SJCRH30 (cell line): ENCODE data around the gene AKNAD1. TPM values are rescaled to one million over a fixed set of nuclear protein-coding genes. Genes with fewer than 3 reads are reported as not detected.
A peak's percentile ranks its signal among the peaks of the same experiment; 100 is the strongest.

Experiments used
- DNase-seq, 2 experiments: peaks; one replicate each; pipeline ENCODE4 v3.0.0-alpha.2; 2015 to 2020
- H3K27ac ChIP-seq: fragments of 250-450 bp; sonication (Bioruptor Pico); 2 replicates; pipeline ENCODE4 v1.5.1; 2020; ENCODE audit warnings: mild to moderate bottlenecking, moderate library complexity
- H3K27me3 ChIP-seq: fragments of 250-450 bp; sonication (Bioruptor Pico); 2 replicates; pipeline ENCODE4 v1.5.1; 2020; ENCODE audit warnings: mild to moderate bottlenecking, moderate library complexity
- H3K36me3 ChIP-seq: fragments of 250-450 bp; sonication (Bioruptor Pico); 2 replicates; pipeline ENCODE4 v1.5.1; 2020; ENCODE audit warnings: mild to moderate bottlenecking, moderate library complexity
- H3K4me1 ChIP-seq: fragments of 250-450 bp; sonication (Bioruptor Pico); 2 replicates; pipeline ENCODE4 v1.5.1; 2020; ENCODE audit warnings: mild to moderate bottlenecking, moderate library complexity
- H3K4me3 ChIP-seq: fragments of 250-450 bp; sonication (Bioruptor Pico); 2 replicates; pipeline ENCODE4 v1.5.1; 2020; ENCODE audit warnings: mild to moderate bottlenecking, moderate library complexity
- H3K9me3 ChIP-seq: fragments of 250-450 bp; sonication (Bioruptor Pico); replicated peaks from 2 replicates; pipeline ENCODE4 v1.5.1; 2020; ENCODE audit warnings: mild to moderate bottlenecking, moderate library complexity
- total RNA-seq: library from RNA; depleted of rRNA; stranded (reverse); fragments of >200 nt; shearing (Covaris generic); gene quantifications from 2 replicates; pipeline ENCODE4 v1.2.3, GENCODE V29; 2014

The AKNAD1 gene
- total RNA-seq, 1 experiment from 2014 or later = 0.87 TPM

DNA sequence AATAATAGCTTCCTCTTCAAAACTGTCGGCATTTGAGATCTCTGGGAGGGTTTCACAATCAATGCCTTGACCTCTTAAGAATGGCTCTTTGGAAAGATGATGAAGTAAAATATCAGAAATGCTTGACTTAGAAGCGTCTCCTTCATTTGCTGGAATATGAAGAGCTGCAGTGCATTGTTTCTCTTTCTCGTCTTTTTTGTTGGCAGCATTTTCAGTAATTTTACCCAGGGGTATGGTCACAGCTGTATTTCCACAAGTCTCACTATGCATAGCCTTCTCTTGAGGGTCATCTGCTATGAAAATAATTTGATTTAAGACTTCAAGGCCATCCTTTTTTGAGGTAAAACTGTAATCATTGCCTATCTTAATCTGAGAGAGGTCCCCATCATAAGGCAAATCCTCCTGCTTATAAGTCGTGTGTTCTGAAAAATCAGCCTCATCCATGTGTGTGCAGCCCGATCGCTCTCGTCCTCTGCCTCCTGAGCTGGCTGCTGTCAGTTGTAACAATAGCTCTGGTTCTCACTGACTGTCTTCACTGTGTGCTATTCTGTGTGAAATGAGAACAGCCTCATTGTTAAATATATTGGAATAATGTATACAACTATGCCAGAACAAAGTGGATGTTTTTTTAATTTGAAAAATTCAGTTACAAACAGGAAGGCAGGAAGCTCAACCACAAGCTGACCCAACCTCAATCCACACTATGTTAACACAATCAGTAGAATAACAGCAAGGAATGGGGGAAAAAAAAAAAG lies 4.5 kb downstream of the AKNAD1 start:
- 0 out of 2 replicates have a peak, but pooled peaks cover 5% of the 10 kb centered on the region for H3K27me3 ChIP-seq
- DNase-seq = no peak
- no peak overlapping the region for H3K4me3 ChIP-seq

GRCh38 chr1:108851567-108851966 lies 5.3 kb downstream of the AKNAD1 start:
- Histone ChIP-seq H3K27ac (no peak overlapping the region), H3K9me3 (no peaks in the 10 kb centered on the region), H3K27me3 (0 out of 2 replicates have a peak, but pooled peaks cover 5% of the 10 kb centered on the region), H3K36me3 (no peaks in the 10 kb centered on the region), H3K4me3 (no peak overlapping the region), H3K4me1 (no peaks in the 10 kb centered on the region)
- no peak for DNase-seq

More for the DNA sequence above, 4.5 kb downstream of the AKNAD1 start:
- Histone ChIP-seq H3K9me3 (no peaks in the 10 kb centered on the region), H3K27ac (no peak overlapping the region), H3K4me1 (no peaks in the 10 kb centered on the region), H3K36me3 (no peaks in the 10 kb centered on the region)

GRCh38 chr1:108850929-108851328 lies 6.0 kb downstream of the AKNAD1 start:
- H3K27me3 ChIP-seq = 0 out of 2 replicates have a peak, but pooled peaks cover 5% of the 10 kb centered on the region
- DNase-seq = no peak
- H3K36me3 ChIP-seq = no peaks in the 10 kb centered on the region
- H3K4me1 ChIP-seq = no peaks in the 10 kb centered on the region
- H3K4me3 ChIP-seq = no peak overlapping the region
- no peaks in the 10 kb centered on the region for H3K9me3 ChIP-seq
- H3K27ac ChIP-seq = no peak overlapping the region

DNA sequence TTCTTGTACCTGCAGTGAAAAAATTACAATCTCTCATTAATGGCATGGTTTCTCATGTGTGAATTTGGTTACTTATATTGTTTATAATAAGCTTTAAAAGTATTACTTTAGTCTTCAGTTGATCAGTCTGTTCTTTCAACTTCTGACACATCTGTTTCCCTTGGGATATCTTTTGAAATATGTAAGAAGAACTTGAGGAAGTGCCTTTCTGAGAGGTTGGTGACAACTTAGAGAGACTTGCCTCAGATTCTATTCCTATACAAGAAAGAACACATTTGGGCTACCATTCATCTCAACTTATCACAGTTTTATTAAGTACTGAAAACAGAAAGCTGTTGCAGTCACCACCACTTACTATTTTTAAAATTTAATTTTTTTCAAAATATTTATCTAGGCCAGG lies 8.1 kb downstream of the AKNAD1 start:
- Histone ChIP-seq H3K4me3 (no peak overlapping the region), H3K27ac (no peak overlapping the region), H3K4me1 (no peaks in the 10 kb centered on the region), H3K36me3 (no peaks in the 10 kb centered on the region), H3K9me3 (no peaks in the 10 kb centered on the region), H3K27me3 (0 out of 2 replicates have a peak, but pooled peaks cover 5% of the 10 kb centered on the region)
- DNase-seq = no peak

DNA sequence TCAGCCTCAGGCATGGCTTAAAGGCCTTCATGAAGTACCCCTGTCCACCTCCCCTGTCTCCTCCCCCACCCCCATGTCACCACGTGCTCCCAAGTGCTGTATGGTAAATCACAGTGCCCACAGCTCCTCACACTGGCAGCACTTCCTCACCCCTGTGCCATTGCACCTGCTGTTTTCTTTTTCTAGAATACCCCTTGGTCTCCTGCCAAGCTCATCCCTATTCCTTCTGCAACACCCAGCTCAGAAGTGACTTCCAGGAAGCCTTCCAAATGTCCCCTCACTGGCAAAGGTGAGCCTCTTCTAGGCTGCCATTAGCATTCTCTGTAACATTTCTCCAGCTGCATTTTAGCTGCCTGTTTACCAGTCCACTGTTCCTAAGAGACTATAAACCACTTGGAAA lies 9.4 kb downstream of the AKNAD1 start:
- no peaks in the 10 kb centered on the region for H3K36me3 ChIP-seq
- no peak for DNase-seq

GRCh38 chr1:108845991-108846390 lies 10.9 kb downstream of the AKNAD1 start:
- Histone ChIP-seq H3K27ac (no peak overlapping the region), H3K36me3 (no peaks in the 10 kb centered on the region), H3K4me1 (no peaks in the 10 kb centered on the region), H3K4me3 (no peak overlapping the region), H3K9me3 (no peaks in the 10 kb centered on the region), H3K27me3 (0 out of 2 replicates have a peak, but pooled peaks cover 4% of the 10 kb centered on the region)
- no peak for DNase-seq

More for the DNA sequence above, 9.4 kb downstream of the AKNAD1 start:
- H3K27me3 ChIP-seq = 0 out of 2 replicates have a peak, but pooled peaks cover 5% of the 10 kb centered on the region
- no peak overlapping the region for H3K27ac ChIP-seq
- H3K4me3 ChIP-seq = no peak overlapping the region
- H3K9me3 ChIP-seq = no peaks in the 10 kb centered on the region
- no peaks in the 10 kb centered on the region for H3K4me1 ChIP-seq

DNA sequence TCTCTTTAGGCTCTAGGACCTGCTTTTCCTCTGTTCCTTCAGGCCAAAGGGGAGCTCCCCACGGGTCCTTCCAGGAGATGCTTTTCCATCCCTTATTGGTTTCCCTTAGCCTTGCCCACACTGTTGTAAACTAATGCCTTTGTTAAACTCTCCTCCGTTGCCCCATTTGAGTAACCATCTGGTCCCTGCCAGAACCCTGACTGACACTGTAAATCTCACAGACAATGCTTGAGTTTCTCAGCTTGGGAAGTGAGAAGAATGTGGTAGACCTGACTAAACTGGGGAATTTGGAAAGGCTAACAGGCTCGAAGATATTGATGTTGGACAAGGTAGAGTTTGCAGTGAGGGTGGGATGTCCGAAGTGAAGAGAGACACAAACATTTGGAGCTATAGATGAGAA lies 11.4 kb downstream of the AKNAD1 start:
- H3K27me3 ChIP-seq = no peaks in the 10 kb centered on the region
- H3K4me3 ChIP-seq = no peak overlapping the region
- H3K4me1 ChIP-seq = no peaks in the 10 kb centered on the region
- no peak overlapping the region for H3K27ac ChIP-seq
- H3K36me3 ChIP-seq = no peaks in the 10 kb centered on the region
- H3K9me3 ChIP-seq = no peaks in the 10 kb centered on the region
- no peak for DNase-seq

DNA sequence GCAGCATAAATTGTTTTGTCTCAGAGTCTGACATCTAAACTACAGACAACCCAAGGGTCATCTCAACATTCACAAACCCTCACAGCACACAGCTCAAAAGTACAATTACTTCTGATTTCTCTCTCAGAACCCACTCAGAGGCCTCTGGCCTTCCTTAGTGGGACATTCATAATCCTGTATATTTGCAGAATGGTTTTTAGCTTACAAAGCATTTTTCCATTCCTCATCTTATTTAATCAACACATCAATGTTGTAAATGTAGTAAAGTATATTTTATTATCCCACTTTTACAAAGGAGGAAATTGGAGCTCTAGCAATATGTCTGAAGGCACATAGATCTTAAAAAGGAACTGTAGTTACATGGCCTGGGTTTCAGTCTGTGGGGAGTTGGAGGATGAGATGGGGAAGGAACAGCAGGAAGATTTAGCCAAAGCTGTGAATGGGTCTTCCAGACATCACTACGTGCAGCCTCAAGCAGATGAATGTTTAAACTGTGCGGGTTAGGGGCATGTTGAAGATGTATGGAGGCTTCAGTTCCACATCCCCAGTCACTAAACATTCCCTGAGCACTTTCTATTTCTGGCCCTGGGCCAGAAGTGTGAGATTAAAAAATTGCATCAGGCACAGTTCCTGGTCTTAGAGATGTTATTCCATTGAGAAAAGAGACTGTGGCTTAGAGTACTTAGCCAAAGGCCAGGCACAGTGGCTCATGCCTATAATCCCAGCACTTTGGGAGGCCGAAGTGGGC lies 13.3 kb downstream of the AKNAD1 start:
- DNase-seq = no peak
- Histone ChIP-seq H3K27ac (no peak overlapping the region), H3K27me3 (no peaks in the 10 kb centered on the region), H3K4me3 (no peak overlapping the region), H3K9me3 (no peaks in the 10 kb centered on the region), H3K4me1 (no peaks in the 10 kb centered on the region), H3K36me3 (no peaks in the 10 kb centered on the region)

GRCh38 chr1:108842525-108843181 lies 14.2 kb downstream of the AKNAD1 start:
- Histone ChIP-seq H3K4me3 (no peak overlapping the region), H3K4me1 (no peaks in the 10 kb centered on the region), H3K27me3 (no peaks in the 10 kb centered on the region), H3K27ac (no peak overlapping the region), H3K36me3 (no peaks in the 10 kb centered on the region), H3K9me3 (no peaks in the 10 kb centered on the region)
- DNase-seq = no peak

DNA sequence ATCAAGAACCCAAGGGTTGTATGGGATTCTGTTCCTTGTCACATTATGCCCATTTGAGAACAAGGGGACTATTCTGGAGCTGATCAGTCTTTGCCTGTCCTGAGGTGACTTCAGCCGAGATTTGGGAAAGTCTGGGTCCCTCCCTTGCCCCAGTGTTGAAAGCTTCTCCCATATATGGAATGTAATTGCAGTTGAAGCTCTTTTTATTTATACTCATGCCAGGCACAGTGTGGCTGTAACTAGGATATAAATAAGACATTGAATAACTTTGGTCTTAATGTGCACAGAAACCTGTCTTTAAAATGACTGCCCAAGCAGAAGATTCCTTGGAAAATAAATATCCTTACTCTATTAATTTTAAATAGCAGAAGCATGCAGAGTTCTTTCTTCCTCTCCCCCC lies 15.2 kb downstream of the AKNAD1 start:
- no peak overlapping the region for H3K27ac ChIP-seq
- H3K4me1 ChIP-seq = no peaks in the 10 kb centered on the region

DNA sequence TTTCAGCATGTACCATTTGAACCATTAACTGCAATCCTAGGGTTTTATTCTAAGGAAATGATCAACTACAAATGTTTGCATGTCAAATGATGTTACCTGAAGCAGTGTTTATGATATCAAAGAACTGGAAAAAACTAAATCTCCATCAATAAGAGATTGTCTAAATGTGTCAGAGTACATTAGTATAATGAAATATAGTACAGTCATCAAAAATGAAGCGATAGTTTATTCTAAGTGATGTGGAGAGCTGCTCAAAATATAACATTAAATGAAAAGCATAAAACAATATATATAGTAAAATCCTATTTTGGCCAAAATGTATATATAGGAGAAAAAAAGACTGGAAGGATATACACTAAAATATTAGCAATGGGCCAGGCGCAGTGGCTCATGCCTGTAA lies 24.0 kb downstream of the AKNAD1 start:
- no peak overlapping the region for H3K27ac ChIP-seq
- H3K27me3 ChIP-seq = no peaks in the 10 kb centered on the region
- H3K36me3 ChIP-seq = no peaks in the 10 kb centered on the region
- no peak overlapping the region for H3K4me3 ChIP-seq
- H3K9me3 ChIP-seq = no peaks in the 10 kb centered on the region
- H3K4me1 ChIP-seq = peaks cover 26% of the 10 kb centered on the region
- no peak for DNase-seq

More for the DNA sequence above, 15.2 kb downstream of the AKNAD1 start:
- DNase-seq = no peak
- H3K27me3 ChIP-seq = no peaks in the 10 kb centered on the region
- no peaks in the 10 kb centered on the region for H3K36me3 ChIP-seq
- no peaks in the 10 kb centered on the region for H3K9me3 ChIP-seq
- H3K4me3 ChIP-seq = no peak overlapping the region

DNA sequence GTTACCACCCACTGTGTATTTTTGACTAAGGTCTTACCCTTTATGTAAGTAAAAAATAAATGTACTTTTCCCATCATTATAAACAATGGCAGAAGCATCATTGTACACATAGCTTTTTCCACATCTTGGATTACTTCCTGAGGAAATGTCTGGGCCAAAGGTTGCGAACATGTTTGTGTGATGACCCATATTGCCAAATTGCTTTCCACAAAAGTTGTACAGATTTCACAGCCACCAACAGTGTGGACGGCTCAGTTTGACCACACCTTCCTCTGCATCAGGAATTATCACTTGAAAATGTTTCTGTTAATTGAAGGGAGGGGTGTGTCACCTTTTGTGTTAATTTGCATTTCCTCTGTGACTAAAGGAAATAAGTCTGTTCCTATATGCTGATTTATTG lies 25.7 kb downstream of the AKNAD1 start:
- DNase-seq = no peak
- Histone ChIP-seq H3K27ac (peak overlapping the region; percentile 52), H3K36me3 (no peaks in the 10 kb centered on the region), H3K27me3 (no peaks in the 10 kb centered on the region), H3K4me1 (peaks cover 27% of the 10 kb centered on the region), H3K9me3 (no peaks in the 10 kb centered on the region), H3K4me3 (peak overlapping the region; percentile 32)

DNA sequence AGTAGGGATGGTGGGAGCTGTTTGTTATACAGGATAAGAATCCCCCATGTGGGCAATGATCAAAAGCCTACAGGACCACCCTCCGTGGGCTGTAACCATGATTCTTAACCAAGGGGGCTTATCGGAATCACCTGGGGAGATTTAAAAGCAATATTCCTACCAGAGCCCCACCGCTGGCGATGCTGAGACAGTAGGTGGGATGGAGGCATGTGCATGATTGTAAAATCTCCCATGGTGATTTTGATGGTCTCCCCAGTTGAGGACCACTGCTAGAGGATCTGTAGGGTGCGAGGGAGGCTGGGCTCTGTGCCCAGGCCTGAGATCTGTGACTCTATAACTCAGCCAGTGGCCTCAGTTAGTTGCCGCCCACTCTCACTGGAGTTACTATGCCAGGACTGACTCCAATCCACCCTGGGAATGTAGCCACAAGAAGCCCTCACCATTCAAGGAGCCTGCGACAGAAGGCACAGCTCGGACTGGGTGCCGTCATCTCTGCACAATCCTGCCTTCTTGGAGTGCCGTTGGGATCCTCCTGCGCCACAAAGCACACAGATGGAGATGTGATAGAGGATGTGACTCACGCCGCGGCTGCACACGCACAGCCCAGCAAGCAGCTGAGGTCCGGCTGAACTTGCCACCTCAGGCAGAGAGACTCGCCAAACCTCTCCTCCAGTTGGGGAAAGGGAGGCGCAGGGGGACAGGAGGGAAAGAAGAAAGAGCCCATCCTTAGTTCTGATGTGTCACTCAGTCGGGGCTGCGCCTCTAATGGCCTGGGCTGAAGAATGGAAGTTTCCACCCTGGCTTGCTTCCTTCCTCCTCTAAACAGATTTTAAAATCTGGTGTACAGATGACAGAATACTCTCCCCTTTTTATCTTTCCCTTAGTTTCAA lies 26.5 kb downstream of the AKNAD1 start:
- Histone ChIP-seq H3K4me1 (peaks cover 27% of the 10 kb centered on the region), H3K4me3 (peak overlapping the region; percentile 32), H3K36me3 (no peaks in the 10 kb centered on the region), H3K27ac (peak overlapping the region; percentile 52), H3K9me3 (no peaks in the 10 kb centered on the region), H3K27me3 (no peaks in the 10 kb centered on the region)
- DNase-seq = peak; percentile 71 to 75

DNA sequence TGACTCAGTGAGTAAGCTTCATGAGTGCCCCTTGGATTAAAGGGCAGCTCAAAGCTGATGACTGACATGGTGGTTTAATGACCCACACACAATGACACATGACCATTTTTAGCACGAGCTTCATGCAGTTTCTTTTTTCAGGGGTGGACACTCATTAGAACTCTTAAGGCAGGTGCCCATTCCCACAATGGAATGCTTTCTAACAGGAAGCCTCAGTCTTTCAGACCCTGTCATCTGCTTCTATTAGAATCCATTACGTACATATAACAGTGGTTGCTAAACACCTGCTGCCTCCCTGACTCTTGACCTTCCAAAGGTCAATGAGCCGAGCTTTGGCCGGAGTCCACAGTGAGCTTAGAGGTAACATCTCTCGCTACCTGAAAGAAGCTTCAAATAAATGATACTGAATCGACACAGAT lies 27.4 kb downstream of the AKNAD1 start:
- peak overlapping the region; percentile 52; the same call in 1 of the 2 replicates for H3K27ac ChIP-seq
- H3K36me3 ChIP-seq = no peaks in the 10 kb centered on the region
- H3K9me3 ChIP-seq = no peaks in the 10 kb centered on the region
- peak in 1 of 2 experiments; percentile 33 for DNase-seq
- H3K4me3 ChIP-seq = no peak overlapping the region
- no peaks in the 10 kb centered on the region for H3K27me3 ChIP-seq
- H3K4me1 ChIP-seq = peaks cover 27% of the 10 kb centered on the region
